ENCODE results near the gene AXIN1.

DNA sequence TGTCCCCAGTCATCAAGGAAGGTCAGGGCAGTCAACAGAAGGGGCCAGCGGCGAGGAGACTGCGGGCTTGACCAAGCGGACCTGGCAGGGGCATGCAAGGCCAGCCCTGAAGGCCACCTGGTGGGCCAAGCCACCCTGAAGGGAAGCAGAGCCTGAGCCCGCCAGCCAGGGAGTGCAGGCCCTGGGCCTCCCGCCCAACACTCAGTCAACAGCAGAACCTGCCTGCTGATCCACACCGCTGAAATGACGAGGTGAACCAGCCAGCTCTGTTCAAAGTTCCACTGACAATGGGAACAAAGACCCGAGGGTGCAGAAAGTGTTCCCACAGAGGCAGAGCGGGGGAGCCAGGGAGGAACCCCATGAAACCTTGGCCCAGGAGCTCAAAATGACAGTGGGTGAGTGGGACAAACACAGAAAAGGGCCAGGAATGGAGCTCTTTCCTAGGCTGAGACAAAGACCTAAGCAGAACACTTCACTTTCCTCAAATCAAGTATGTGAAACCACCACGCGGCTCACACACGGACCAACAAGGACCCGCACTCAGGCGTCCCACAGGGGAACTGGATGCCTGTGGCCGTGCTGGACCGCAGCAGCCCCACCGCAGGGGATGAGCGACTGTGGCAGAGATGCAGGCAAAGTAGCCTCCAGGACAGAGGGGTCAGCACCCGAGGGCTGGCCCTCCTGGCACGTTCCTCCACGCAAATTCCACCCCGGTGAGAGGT is 12.0 kb downstream of the AXIN1 start:
- TF ChIP-seq, protein P1, sequence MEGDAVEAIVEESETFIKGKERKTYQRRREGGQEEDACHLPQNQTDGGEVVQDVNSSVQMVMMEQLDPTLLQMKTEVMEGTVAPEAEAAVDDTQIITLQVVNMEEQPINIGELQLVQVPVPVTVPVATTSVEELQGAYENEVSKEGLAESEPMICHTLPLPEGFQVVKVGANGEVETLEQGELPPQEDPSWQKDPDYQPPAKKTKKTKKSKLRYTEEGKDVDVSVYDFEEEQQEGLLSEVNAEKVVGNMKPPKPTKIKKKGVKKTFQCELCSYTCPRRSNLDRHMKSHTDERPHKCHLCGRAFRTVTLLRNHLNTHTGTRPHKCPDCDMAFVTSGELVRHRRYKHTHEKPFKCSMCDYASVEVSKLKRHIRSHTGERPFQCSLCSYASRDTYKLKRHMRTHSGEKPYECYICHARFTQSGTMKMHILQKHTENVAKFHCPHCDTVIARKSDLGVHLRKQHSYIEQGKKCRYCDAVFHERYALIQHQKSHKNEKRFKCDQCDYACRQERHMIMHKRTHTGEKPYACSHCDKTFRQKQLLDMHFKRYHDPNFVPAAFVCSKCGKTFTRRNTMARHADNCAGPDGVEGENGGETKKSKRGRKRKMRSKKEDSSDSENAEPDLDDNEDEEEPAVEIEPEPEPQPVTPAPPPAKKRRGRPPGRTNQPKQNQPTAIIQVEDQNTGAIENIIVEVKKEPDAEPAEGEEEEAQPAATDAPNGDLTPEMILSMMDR (IDR thresholded peaks at IDR 0.05; ENCODE audit: low read length), result no peak
- TF ChIP-seq EZH2phosphoT487 (IDR thresholded peaks at IDR 0.05; ENCODE audit: low read length), result no peak
